ENCODE data around the gene SWAP70. TPM values are rescaled to one million over a fixed set of nuclear protein-coding genes. Genes with fewer than 3 reads are reported as not detected.
A peak's percentile ranks its signal among the peaks of the same experiment; 100 is the strongest.

The SWAP70 gene
- total RNA-seq, 1 donor from 2014 or later, result 33.7 TPM

DNA sequence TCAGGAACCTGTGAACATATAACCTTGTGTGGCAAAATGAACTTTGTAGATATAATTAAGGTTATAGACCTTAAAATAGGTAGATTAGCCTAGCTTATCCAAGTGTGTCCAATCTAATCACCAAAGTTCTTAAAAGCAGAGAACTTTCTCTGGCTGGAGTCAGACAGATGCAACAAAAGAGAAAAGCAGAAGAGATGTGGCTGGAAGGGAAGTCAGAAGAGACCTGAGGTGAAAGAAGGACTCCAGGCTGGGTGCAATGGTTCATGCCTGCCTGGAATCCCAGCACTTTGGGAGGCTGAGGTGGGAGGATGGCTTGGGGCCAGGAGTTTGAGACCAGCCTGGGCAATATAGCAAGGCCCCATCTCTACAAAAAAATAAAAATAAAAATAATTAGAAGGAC is 39.4 kb upstream of the SWAP70 start:
- Histone ChIP-seq H3K79me2 (ENCODE audit: insufficient read depth, low read length) (no peaks in the 10 kb centered on the region), H4K20me1 (ENCODE audit: insufficient read depth, low read length) (no peaks in the 10 kb centered on the region), H3K27me3 (ENCODE audit: insufficient read depth, low read length) (no peaks in the 10 kb centered on the region), H3K4me3 (ENCODE audit: insufficient read depth, low read depth, low read length) (no peak overlapping the region), H3K9me3 (ENCODE audit: insufficient read depth, low read depth, low read length) (no peaks in the 10 kb centered on the region), H3K4me1 (ENCODE audit: insufficient read depth, low read length) (no peaks in the 10 kb centered on the region), H3K27ac (ENCODE audit: low read depth, low read length) (no peak overlapping the region), H3K9ac (ENCODE audit: low read length) (no peak overlapping the region), H3K36me3 (ENCODE audit: insufficient read depth, low read length) (no peaks in the 10 kb centered on the region), H2AFZ (ENCODE audit: low read depth, low read length) (no peak overlapping the region), H3K4me2 (ENCODE audit: low read length) (no peak overlapping the region)
- FAIRE-seq (no peak), DNase-seq (ENCODE audit: low read depth) (no peak)
- Mint-ChIP-seq H3K4me3 (ENCODE audit: unreplicated experiment) (no peak overlapping the region), H3K27me3 (ENCODE audit: low read depth, unreplicated experiment) (peaks cover 6% of the 10 kb centered on the region), H3K4me1 (ENCODE audit: low read depth, unreplicated experiment) (peaks cover 8% of the 10 kb centered on the region), H3K36me3 (ENCODE audit: low read depth, unreplicated experiment) (no peaks in the 10 kb centered on the region), H3K9me3 (ENCODE audit: unreplicated experiment) (peaks cover 2% of the 10 kb centered on the region), H3K27ac (ENCODE audit: unreplicated experiment) (no peak overlapping the region)
- TF ChIP-seq, protein P1, sequence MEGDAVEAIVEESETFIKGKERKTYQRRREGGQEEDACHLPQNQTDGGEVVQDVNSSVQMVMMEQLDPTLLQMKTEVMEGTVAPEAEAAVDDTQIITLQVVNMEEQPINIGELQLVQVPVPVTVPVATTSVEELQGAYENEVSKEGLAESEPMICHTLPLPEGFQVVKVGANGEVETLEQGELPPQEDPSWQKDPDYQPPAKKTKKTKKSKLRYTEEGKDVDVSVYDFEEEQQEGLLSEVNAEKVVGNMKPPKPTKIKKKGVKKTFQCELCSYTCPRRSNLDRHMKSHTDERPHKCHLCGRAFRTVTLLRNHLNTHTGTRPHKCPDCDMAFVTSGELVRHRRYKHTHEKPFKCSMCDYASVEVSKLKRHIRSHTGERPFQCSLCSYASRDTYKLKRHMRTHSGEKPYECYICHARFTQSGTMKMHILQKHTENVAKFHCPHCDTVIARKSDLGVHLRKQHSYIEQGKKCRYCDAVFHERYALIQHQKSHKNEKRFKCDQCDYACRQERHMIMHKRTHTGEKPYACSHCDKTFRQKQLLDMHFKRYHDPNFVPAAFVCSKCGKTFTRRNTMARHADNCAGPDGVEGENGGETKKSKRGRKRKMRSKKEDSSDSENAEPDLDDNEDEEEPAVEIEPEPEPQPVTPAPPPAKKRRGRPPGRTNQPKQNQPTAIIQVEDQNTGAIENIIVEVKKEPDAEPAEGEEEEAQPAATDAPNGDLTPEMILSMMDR (IDR thresholded peaks at IDR 0.05; ENCODE audit: insufficient read depth, low read depth, low read length), result no peak
- no peak for TF ChIP-seq EZH2 (IDR thresholded peaks at IDR 0.05; ENCODE audit: insufficient read depth, low read length)

DNA sequence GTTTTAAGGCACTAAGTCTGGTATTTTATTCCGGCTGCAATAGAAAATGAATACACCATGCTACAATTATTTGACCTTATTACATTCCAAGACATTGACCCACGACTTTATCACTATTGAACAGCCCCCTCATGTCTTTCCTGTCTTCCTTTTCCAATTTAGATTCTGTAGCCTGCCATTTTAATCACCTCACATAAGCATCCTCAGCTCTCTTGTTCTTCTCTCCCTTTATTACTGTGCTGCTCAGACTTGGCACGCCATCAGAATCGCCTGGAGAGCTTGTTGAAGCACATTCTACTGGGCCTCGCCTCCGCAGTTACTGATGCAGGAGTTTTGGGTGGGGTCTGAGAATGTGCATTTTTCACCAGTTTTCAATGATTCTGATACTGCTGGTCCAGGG is 38.7 kb upstream of the SWAP70 start:
- Mint-ChIP-seq H3K4me1 (ENCODE audit: low read depth, unreplicated experiment) (peaks cover 6% of the 10 kb centered on the region), H3K27ac (ENCODE audit: unreplicated experiment) (peak overlapping the region; percentile 41), H3K4me3 (ENCODE audit: unreplicated experiment) (no peak overlapping the region), H3K27me3 (ENCODE audit: low read depth, unreplicated experiment) (peaks cover 6% of the 10 kb centered on the region), H3K9me3 (ENCODE audit: unreplicated experiment) (peaks cover 2% of the 10 kb centered on the region), H3K36me3 (ENCODE audit: low read depth, unreplicated experiment) (no peaks in the 10 kb centered on the region)
- no peak overlapping the region for H3K27ac ChIP-seq (ENCODE audit: low read depth, low read length)
- no peaks in the 10 kb centered on the region for H3K4me1 ChIP-seq (ENCODE audit: insufficient read depth, low read length)
- H3K4me2 ChIP-seq (ENCODE audit: low read length), result no peak overlapping the region
- TF ChIP-seq, protein P1 (IDR thresholded peaks at IDR 0.05; ENCODE audit: insufficient read depth, low read depth, low read length), result no peak
- TF ChIP-seq EZH2 (IDR thresholded peaks at IDR 0.05; ENCODE audit: insufficient read depth, low read length), result no peak
- no peak overlapping the region for H2AFZ ChIP-seq (ENCODE audit: low read depth, low read length)
- FAIRE-seq (no peak), DNase-seq (ENCODE audit: low read depth) (no peak)
- no peaks in the 10 kb centered on the region for H3K79me2 ChIP-seq (ENCODE audit: insufficient read depth, low read length)
- H3K36me3 ChIP-seq (ENCODE audit: insufficient read depth, low read length), result no peaks in the 10 kb centered on the region
- no peaks in the 10 kb centered on the region for H3K9me3 ChIP-seq (ENCODE audit: insufficient read depth, low read depth, low read length)
- H4K20me1 ChIP-seq (ENCODE audit: insufficient read depth, low read length), result no peaks in the 10 kb centered on the region
- no peak overlapping the region for H3K9ac ChIP-seq (ENCODE audit: low read length)
- no peaks in the 10 kb centered on the region for H3K27me3 ChIP-seq (ENCODE audit: insufficient read depth, low read length)
- H3K4me3 ChIP-seq (ENCODE audit: insufficient read depth, low read depth, low read length), result no peak overlapping the region

DNA sequence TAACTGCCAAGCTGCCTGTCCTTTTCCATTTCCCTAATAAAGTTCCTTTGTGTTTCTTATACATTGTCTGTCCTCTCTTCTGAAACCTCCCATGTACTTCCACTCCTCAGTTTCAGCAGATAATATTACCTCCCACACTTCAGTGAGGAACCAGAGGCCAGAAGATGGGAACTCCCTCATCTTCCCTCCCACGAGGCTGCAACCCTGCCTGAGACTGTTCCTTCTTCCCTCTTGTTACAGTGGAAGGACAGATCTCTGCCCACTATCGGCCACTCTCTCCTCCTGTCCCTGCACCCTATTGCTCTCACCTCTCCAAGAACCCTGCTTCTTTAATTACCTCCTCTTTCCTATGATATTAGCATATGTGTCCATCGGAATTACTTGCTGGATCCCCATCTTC is 38.1 kb upstream of the SWAP70 start:
- FAIRE-seq (no peak), DNase-seq (ENCODE audit: low read depth) (no peak)
- no peaks in the 10 kb centered on the region for H3K9me3 ChIP-seq (ENCODE audit: insufficient read depth, low read depth, low read length)
- H3K27ac Mint-ChIP-seq (ENCODE audit: unreplicated experiment), result no peak overlapping the region
- H3K4me3 Mint-ChIP-seq (ENCODE audit: unreplicated experiment), result no peak overlapping the region
- peaks cover 2% of the 10 kb centered on the region for H3K9me3 Mint-ChIP-seq (ENCODE audit: unreplicated experiment)
- no peak overlapping the region for H3K27ac ChIP-seq (ENCODE audit: low read depth, low read length)
- no peak overlapping the region for H3K9ac ChIP-seq (ENCODE audit: low read length)
- no peaks in the 10 kb centered on the region for H3K27me3 ChIP-seq (ENCODE audit: insufficient read depth, low read length)
- H3K4me3 ChIP-seq (ENCODE audit: insufficient read depth, low read depth, low read length), result no peak overlapping the region
- H3K4me2 ChIP-seq (ENCODE audit: low read length), result no peak overlapping the region
- no peaks in the 10 kb centered on the region for H3K36me3 Mint-ChIP-seq (ENCODE audit: low read depth, unreplicated experiment)
- peaks cover 6% of the 10 kb centered on the region for H3K27me3 Mint-ChIP-seq (ENCODE audit: low read depth, unreplicated experiment)
- TF ChIP-seq, protein P1 (IDR thresholded peaks at IDR 0.05; ENCODE audit: insufficient read depth, low read depth, low read length), result no peak
- no peak for TF ChIP-seq EZH2 (IDR thresholded peaks at IDR 0.05; ENCODE audit: insufficient read depth, low read length)
- peaks cover 6% of the 10 kb centered on the region for H3K4me1 Mint-ChIP-seq (ENCODE audit: low read depth, unreplicated experiment)
- no peak overlapping the region for H2AFZ ChIP-seq (ENCODE audit: low read depth, low read length)
- H4K20me1 ChIP-seq (ENCODE audit: insufficient read depth, low read length), result no peaks in the 10 kb centered on the region
- H3K79me2 ChIP-seq (ENCODE audit: insufficient read depth, low read length), result no peaks in the 10 kb centered on the region
- H3K36me3 ChIP-seq (ENCODE audit: insufficient read depth, low read length), result no peaks in the 10 kb centered on the region
- no peaks in the 10 kb centered on the region for H3K4me1 ChIP-seq (ENCODE audit: insufficient read depth, low read length)

Data from astrocyte (in vitro differentiated cells and primary cell).